Measurements from ENCODE around the gene MRPL16. TPM values are rescaled to one million over a fixed set of nuclear protein-coding genes. Genes with fewer than 3 reads are reported as not detected.

Gene MRPL16
- total and polyA plus RNA-seq, 2 experiments from 2014 or later, result 77.4 to 176 TPM

- no peaks in the 10 kb centered on the region for H3K79me2 ChIP-seq (replicated peaks; ENCODE audit: insufficient read depth)
- H3K9me2 ChIP-seq (ENCODE audit: insufficient read depth), result peaks cover 2% of the 10 kb centered on the region; the same call in 1 of the 2 replicates
- Mint-ChIP-seq H3K36me3 (ENCODE audit: low read depth) (no peaks in the 10 kb centered on the region), H3K4me3 (no peak overlapping the region), H3K27ac (no peak overlapping the region), H3K9me3 (no peaks in the 10 kb centered on the region), H3K27me3 (ENCODE audit: insufficient read depth, low read depth, poor library complexity) (no peaks in the 10 kb centered on the region), H3K4me1 (peaks cover 12% of the 10 kb centered on the region)
- H3K4me1 ChIP-seq (ENCODE audit: insufficient read depth), result peaks cover 9% of the 10 kb centered on the region; the same call in 1 of the 2 replicates
- H3F3A ChIP-seq (replicated peaks; ENCODE audit: low read depth), result no peaks in the 10 kb centered on the region
- H3K27me3 ChIP-seq (ENCODE audit: insufficient read depth), result no peaks in the 10 kb centered on the region
- H3K4me2 ChIP-seq, result no peak overlapping the region
- no peak overlapping the region for H3K27ac ChIP-seq (ENCODE audit: low read depth)
- H2AFZ ChIP-seq, result no peak overlapping the region
- ATAC-seq (no peak), DNase-seq (ENCODE audit: low spot score) (no peak)
- H3K36me3 ChIP-seq (ENCODE audit: insufficient read depth), result no peaks in the 10 kb centered on the region
- H4K20me1 ChIP-seq (replicated peaks; ENCODE audit: insufficient read depth), result no peaks in the 10 kb centered on the region
- no peak overlapping the region for H3K4me3 ChIP-seq
- TF ChIP-seq ZNF462 (CRISPR knock-in tag; IDR thresholded peaks at IDR 0.05) (no peak), CTCF (conservative IDR thresholded peaks at IDR 0.05; ENCODE audit: low read depth in 2 of 2) (no peak), ETS1 (IDR thresholded peaks at IDR 0.05) (no peak), NANOG (IDR thresholded peaks at IDR 0.05; ENCODE audit: borderline replicate concordance) (no peak), STAT1 (IDR thresholded peaks at IDR 0.05; ENCODE audit: unreplicated experiment) (no peak)
These were observed 49.1 kb upstream of the MRPL16 start for GRCh38 chr11:59859673-59860072.

Data from GM23338 (cell line).